Thyroid gland (tissue), 4 donors: ENCODE results near the gene ZNF692.

Experiments
- POLR2A ChIP-seq, 2 donors: fragments of 450-650 bp; IDR thresholded peaks; one replicate each; pipeline ENCODE4 v1.6.1; 2017; ENCODE audit warnings: antibody characterized with exemption in 2 of 2, mild to moderate bottlenecking in 2 of 2, moderate library complexity in 1 of 2
- TF ChIP-seq, protein P1 (sequence below), 6 experiments: fragments of 200-600 bp in 3 of 6; fragments of 450-650 bp in 3 of 6; sonication (generic) in 3 of 6; IDR thresholded peaks; one replicate each; pipeline ENCODE4 v1.5.1; 2016 to 2019; ENCODE audit warnings: antibody characterized with exemption in 6 of 6, mild to moderate bottlenecking in 2 of 6, inconsistent platforms in 1 of 6, moderate library complexity in 1 of 6

DNA sequence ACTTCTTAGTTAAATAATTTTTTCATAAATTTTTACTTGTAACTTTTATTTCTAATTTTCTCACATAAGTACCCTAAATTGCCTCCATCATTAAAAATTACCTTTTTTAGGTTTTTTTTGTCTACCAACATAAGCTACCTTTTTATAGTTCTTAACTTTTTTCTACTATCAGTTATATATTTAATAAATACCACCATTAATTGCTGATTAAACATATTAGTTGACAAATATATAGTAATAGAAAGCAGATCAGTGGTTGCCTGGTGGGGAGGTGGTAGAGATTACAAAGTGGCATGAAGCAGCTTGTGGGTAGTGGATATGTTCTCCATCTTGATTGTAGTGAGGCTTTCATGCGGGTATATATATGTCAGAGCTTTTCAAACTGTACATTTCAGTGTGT lies 27.0 kb downstream of the ZNF692 start:
- TF ChIP-seq, protein P1, sequence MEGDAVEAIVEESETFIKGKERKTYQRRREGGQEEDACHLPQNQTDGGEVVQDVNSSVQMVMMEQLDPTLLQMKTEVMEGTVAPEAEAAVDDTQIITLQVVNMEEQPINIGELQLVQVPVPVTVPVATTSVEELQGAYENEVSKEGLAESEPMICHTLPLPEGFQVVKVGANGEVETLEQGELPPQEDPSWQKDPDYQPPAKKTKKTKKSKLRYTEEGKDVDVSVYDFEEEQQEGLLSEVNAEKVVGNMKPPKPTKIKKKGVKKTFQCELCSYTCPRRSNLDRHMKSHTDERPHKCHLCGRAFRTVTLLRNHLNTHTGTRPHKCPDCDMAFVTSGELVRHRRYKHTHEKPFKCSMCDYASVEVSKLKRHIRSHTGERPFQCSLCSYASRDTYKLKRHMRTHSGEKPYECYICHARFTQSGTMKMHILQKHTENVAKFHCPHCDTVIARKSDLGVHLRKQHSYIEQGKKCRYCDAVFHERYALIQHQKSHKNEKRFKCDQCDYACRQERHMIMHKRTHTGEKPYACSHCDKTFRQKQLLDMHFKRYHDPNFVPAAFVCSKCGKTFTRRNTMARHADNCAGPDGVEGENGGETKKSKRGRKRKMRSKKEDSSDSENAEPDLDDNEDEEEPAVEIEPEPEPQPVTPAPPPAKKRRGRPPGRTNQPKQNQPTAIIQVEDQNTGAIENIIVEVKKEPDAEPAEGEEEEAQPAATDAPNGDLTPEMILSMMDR (IDR thresholded peaks at IDR 0.05) = no peak
- TF ChIP-seq POLR2A (IDR thresholded peaks at IDR 0.05) = no peak
